ACC112 (cell line): ENCODE results near the gene ZFP36L1.

Source experiments
- H2AFZ ChIP-seq: fragments of 200-600 bp; sonication (generic); one replicate; pipeline ENCODE4 v1.6.0; 2017; ENCODE audit warnings: antibody characterized with exemption, low read length; ENCODE audit not compliant: unreplicated experiment
- H3K27ac ChIP-seq: fragments of 200-600 bp; sonication (generic); 2 replicates; pipeline ENCODE4 v1.5.1; 2014; ENCODE audit warnings: low read depth, mild to moderate bottlenecking, antibody characterized with exemption, low read length, moderate library complexity
- H3K27me3 ChIP-seq: fragments of 200-600 bp; sonication (generic); 2 replicates; pipeline ENCODE4 v1.6.1; 2014; ENCODE audit warnings: mild to moderate bottlenecking, antibody characterized with exemption, low read length, moderate library complexity, mixed read lengths; ENCODE audit not compliant: insufficient read depth
- H3K36me3 ChIP-seq: fragments of 200-600 bp; sonication (generic); 2 replicates; pipeline ENCODE4 v1.6.1; 2016; ENCODE audit warnings: mild to moderate bottlenecking, antibody characterized with exemption, low read length, moderate library complexity, mixed read lengths; ENCODE audit not compliant: insufficient read depth
- H3K4me1 ChIP-seq: fragments of 200-600 bp; sonication (generic); one replicate; pipeline ENCODE4 v1.6.1; 2016; ENCODE audit warnings: low read length, mixed read lengths; ENCODE audit not compliant: insufficient read depth, unreplicated experiment, control insufficient read depth
- H3K4me3 ChIP-seq: fragments of 200-600 bp; sonication (generic); 2 replicates; pipeline ENCODE4 v1.5.1; 2014; ENCODE audit warnings: mild to moderate bottlenecking, low read depth, low read length
- H3K79me2 ChIP-seq: fragments of 200-600 bp; sonication (generic); one replicate; pipeline ENCODE4 v1.6.0; 2016; ENCODE audit warnings: low read length; ENCODE audit not compliant: control insufficient read depth, unreplicated experiment, insufficient read depth

Gene ZFP36L1

GRCh38 chr14:68807148-68807600 is 14.3 kb upstream of the ZFP36L1 start:
- Histone ChIP-seq H3K4me3 (no peak overlapping the region), H3K27ac (peak overlapping the region; percentile 41), H3K4me1 (peaks cover 16% of the 10 kb centered on the region), H3K27me3 (no peaks in the 10 kb centered on the region), H3K36me3 (no peaks in the 10 kb centered on the region; the same call in 1 of the 2 replicates), H3K79me2 (no peaks in the 10 kb centered on the region), H2AFZ (peak overlapping the region; percentile 6)

GRCh38 chr14:68806526-68807147 is 13.8 kb upstream of the ZFP36L1 start:
- Histone ChIP-seq H3K79me2 (no peaks in the 10 kb centered on the region), H2AFZ (no peak overlapping the region), H3K4me1 (peaks cover 16% of the 10 kb centered on the region), H3K4me3 (no peak overlapping the region), H3K27ac (peak overlapping the region; percentile 41), H3K27me3 (no peaks in the 10 kb centered on the region), H3K36me3 (peaks cover 4% of the 10 kb centered on the region; the same call in 1 of the 2 replicates)

GRCh38 chr14:68805414-68805813 is 12.5 kb upstream of the ZFP36L1 start:
- Histone ChIP-seq H3K79me2 (no peaks in the 10 kb centered on the region), H3K27me3 (no peaks in the 10 kb centered on the region), H3K4me3 (no peak overlapping the region), H2AFZ (no peak overlapping the region), H3K36me3 (peaks cover 5% of the 10 kb centered on the region; the same call in 1 of the 2 replicates), H3K27ac (no peak overlapping the region), H3K4me1 (peaks cover 16% of the 10 kb centered on the region)

- peak overlapping the region; percentile 16 for H2AFZ ChIP-seq
- H3K36me3 ChIP-seq = peaks cover 5% of the 10 kb centered on the region; the same call in 1 of the 2 replicates
- peak overlapping the region; percentile 41 for H3K4me3 ChIP-seq
- H3K27me3 ChIP-seq = no peaks in the 10 kb centered on the region
- H3K79me2 ChIP-seq = peaks cover 4% of the 10 kb centered on the region
- no peak overlapping the region for H3K27ac ChIP-seq
- H3K4me1 ChIP-seq = peaks cover 14% of the 10 kb centered on the region
Measured at GRCh38 chr14:68801631-68802030, 8.8 kb upstream of the ZFP36L1 start.

GRCh38 chr14:68800953-68801352 is 8.1 kb upstream of the ZFP36L1 start:
- H2AFZ ChIP-seq = no peak overlapping the region
- H3K27ac ChIP-seq = peak overlapping the region; percentile 33
- peaks cover 16% of the 10 kb centered on the region for H3K4me1 ChIP-seq
- H3K27me3 ChIP-seq = no peaks in the 10 kb centered on the region
- no peak overlapping the region for H3K4me3 ChIP-seq
- H3K36me3 ChIP-seq = peaks cover 5% of the 10 kb centered on the region; the same call in 1 of the 2 replicates
- H3K79me2 ChIP-seq = peaks cover 11% of the 10 kb centered on the region

- H3K79me2 ChIP-seq = peaks cover 11% of the 10 kb centered on the region
- no peaks in the 10 kb centered on the region for H3K27me3 ChIP-seq
- H3K36me3 ChIP-seq = peaks cover 5% of the 10 kb centered on the region; the same call in 1 of the 2 replicates
- peaks cover 16% of the 10 kb centered on the region for H3K4me1 ChIP-seq
- H3K4me3 ChIP-seq = no peak overlapping the region
- peak overlapping the region; percentile 33 for H3K27ac ChIP-seq
- no peak overlapping the region for H2AFZ ChIP-seq
Measured at GRCh38 chr14:68800390-68800789, 7.5 kb upstream of the ZFP36L1 start.

GRCh38 chr14:68798621-68799020 is 5.8 kb upstream of the ZFP36L1 start:
- Histone ChIP-seq H3K36me3 (peaks cover 5% of the 10 kb centered on the region; the same call in 1 of the 2 replicates), H2AFZ (no peak overlapping the region), H3K27me3 (no peaks in the 10 kb centered on the region), H3K4me1 (peaks cover 16% of the 10 kb centered on the region), H3K79me2 (peaks cover 22% of the 10 kb centered on the region), H3K27ac (no peak overlapping the region), H3K4me3 (no peak overlapping the region)

- Histone ChIP-seq H3K4me1 (peaks cover 16% of the 10 kb centered on the region), H3K27ac (peak overlapping the region; percentile 95; the same call in 1 of the 2 replicates), H3K27me3 (no peaks in the 10 kb centered on the region), H3K4me3 (0 out of 2 replicates have a peak overlapping the region, but pooled peaks have one; percentile 96), H3K79me2 (peaks cover 30% of the 10 kb centered on the region), H2AFZ (no peak overlapping the region), H3K36me3 (peaks cover 9% of the 10 kb centered on the region; the same call in 1 of the 2 replicates)
Measured at GRCh38 chr14:68797121-68797670, 4.3 kb upstream of the ZFP36L1 start.

GRCh38 chr14:68796418-68797101 is 3.7 kb upstream of the ZFP36L1 start:
- Histone ChIP-seq H3K4me3 (peak overlapping the region; percentile 96), H2AFZ (peak overlapping the region; percentile 34), H3K79me2 (peaks cover 36% of the 10 kb centered on the region), H3K27me3 (no peaks in the 10 kb centered on the region), H3K36me3 (peaks cover 9% of the 10 kb centered on the region; the same call in 1 of the 2 replicates), H3K4me1 (peaks cover 16% of the 10 kb centered on the region), H3K27ac (peak overlapping the region; percentile 95)

- peak overlapping the region; percentile 96 for H3K4me3 ChIP-seq
- H3K79me2 ChIP-seq = peaks cover 44% of the 10 kb centered on the region
- peaks cover 17% of the 10 kb centered on the region; the same call in 1 of the 2 replicates for H3K36me3 ChIP-seq
- H2AFZ ChIP-seq = peak overlapping the region; percentile 34
- peaks cover 16% of the 10 kb centered on the region for H3K4me1 ChIP-seq
- H3K27ac ChIP-seq = peak overlapping the region; percentile 95
- H3K27me3 ChIP-seq = no peaks in the 10 kb centered on the region
Measured at GRCh38 chr14:68795597-68796417, 2.9 kb upstream of the ZFP36L1 start.
